ENCODE results near the gene CUEDC2.
A peak's percentile ranks its signal among the peaks of the same experiment; 100 is the strongest.

Gene CUEDC2

GRCh38 chr10:102414749-102415148 is 17.6 kb downstream of the CUEDC2 start:
- no peak for DNase-seq
- in situ Hi-C loops (cut with HindIII; ENCODE audit: low pct_ligation_motif_present, low pct_unique_long_range_greater_than_20kb, low sequenced_read_pairs): no loop called here

DNA sequence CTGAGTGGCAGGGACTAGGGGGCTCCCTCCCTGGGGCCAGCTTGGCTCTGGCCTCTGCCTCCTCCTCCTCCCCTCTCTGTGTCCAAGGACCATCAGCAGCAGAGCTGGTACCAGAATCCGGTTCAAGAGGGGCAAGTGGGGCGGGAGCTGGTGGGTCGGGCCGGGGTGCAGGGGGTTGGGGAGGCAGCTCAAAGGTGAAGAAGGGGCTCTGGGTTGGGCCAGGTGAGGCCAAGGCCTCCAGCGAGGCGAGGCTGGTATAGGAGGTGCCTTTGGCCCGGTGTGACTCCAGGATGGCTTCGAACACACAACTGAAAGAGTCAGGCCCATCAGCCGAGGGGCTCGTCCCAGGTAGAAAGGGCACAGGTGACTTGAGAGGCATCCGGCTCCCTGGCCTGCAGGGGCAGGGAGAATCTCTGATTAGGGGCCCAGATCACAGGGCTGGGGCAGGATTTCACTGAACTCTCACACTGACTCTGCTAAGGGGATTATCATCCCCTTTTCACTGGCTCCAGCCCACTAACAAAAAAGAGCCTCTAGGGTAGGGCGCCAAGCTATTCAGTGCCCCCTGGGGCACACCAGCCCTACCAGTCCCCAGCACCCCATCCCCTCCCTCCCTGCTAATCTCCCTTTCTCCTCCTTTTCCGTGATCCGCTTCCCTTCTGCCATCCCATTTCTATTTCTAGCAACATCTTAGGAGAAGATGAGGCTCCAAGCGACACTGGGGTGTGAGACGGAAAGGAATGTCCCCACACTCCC is 18.4 kb downstream of the CUEDC2 start:
- DNase-seq: no peak
- in situ Hi-C loops (cut with HindIII; ENCODE audit: low pct_ligation_motif_present, low pct_unique_long_range_greater_than_20kb, low sequenced_read_pairs): no loop called here

DNA sequence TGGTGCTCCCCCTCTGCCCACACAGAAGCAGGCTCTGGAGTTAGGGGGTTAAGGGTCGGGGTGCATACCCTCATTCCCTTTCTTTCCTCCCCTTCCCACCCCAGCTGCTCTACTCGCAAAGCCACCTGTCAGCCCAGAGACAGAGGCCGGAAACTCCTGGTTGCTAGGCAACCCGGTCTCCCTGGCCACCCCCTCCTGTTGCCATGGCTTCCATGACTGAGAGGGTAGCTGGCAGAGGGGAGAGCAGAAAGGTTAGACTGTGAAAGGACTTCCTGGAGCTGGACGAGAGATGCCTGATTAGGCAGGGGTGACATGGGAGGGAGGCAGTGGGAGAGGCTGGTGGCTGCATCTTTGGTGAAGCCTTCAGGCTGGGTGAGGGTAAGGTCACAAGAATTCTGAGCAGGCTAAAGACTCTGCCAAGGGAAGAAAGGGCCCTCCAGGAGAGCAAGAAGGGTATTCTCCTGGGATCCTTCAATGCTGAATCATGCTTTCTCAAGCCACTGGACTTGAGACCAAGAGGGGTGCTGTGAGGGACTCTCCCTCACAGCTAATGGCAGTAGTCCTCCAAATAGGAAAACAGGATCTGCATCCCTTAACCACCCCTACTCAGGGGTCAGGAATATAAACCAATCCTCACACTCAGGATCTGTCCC is 19.2 kb downstream of the CUEDC2 start:
- DNase-seq: peak; percentile 38
- in situ Hi-C loops (cut with HindIII; ENCODE audit: low pct_ligation_motif_present, low pct_unique_long_range_greater_than_20kb, low sequenced_read_pairs): no loop called here

DNA sequence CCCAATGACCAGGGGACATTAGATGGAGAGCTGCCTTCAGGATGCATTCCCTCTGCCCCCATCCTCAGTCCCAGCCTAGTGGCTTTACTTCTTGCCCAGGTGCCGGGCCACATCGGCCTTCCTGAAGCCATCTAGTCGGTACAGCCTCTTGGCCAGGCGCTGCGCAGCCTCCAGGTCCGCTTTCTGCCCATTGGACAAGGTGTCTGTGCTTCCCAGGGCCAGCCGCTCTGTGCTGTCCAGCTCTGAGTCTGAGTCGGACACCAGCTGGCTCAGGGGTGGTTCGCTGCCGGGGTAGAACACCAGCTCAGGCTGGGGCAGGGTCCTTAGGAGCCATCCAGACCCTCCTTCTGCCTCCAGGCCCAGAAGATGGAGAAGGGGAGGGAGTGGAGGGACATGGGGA is 20.1 kb downstream of the CUEDC2 start:
- in situ Hi-C loops (cut with HindIII; ENCODE audit: low pct_ligation_motif_present, low pct_unique_long_range_greater_than_20kb, low sequenced_read_pairs): no loop called here
- no peak for DNase-seq

DNA sequence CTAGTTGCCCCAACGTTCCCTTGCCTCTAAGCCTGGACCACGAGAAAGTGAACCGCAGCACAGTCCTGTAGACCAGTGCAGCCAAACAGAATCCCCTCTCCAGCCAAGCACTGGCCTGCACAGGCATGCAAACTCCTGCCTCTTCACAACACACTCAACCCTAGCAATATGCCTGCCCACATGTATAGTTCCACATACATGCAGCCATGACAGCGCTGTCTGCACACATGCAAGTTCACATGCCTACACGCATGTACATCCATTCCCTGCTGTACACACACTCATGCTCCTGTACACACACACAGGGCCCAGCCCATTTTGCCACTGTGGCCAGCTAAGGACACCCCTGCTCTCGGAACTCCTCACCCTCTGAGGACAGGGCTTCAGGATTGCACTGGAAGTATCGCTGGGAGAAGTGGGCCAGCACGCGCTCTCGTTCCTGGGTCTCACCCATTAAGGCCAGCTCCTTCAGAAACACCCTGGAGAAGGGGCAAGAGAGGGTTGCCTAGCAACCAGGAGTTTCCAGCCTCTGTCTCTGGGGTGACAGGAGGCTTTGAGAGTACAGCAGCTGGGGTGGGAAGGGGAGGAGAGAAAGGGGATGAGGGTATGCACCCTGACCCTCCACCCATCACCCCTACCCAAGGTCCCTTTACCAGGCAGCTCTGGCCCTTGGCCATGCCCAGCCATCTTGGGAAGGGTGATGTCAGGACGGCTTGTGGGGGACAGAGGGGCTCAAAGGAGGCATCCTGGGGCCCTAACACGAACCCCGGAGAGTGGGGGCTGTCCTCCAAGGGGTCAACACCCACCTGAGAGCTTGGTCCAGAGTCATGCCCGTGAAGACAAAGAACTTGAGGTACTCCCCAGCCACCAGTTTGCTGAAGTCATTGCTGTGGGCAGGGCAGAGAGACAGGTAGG is 20.8 kb downstream of the CUEDC2 start:
- no peak for DNase-seq
- in situ Hi-C loops (cut with HindIII; ENCODE audit: low pct_ligation_motif_present, low pct_unique_long_range_greater_than_20kb, low sequenced_read_pairs): no loop called here

DNA sequence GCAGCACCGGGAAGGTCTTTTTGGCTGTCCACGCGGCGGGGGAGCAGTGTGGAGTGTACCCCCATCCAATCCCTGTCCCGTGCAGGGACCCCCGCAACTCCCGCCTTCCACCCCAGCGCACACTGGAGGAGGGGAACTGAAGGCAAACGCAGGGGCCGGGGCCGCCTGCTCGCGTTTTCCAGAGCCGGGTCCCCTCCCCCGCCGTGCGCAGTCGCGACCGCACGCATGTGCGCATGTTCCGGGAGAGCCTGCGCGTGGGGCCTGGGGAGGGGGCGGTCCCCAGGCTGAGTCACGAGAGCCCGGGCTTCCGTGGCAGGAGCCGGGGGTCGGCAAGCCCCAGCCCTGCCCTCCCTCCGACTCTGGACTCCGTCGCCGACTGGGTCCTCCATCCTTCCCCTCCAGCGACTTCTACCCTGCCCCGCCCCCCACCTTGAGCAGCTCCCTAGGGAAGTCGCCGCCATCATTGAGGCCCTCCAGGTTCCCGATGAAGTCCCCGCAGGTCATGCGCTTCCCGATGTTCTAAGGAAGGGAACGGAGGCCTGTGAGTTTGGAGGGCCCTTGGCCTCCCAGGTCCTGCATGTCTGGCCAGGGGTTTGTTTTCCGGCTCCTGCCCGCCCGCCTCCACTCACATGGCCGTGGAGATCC is 21.8 kb downstream of the CUEDC2 start:
- DNase-seq: no peak
- in situ Hi-C loops (cut with HindIII; ENCODE audit: low pct_ligation_motif_present, low pct_unique_long_range_greater_than_20kb, low sequenced_read_pairs): no loop called here

DNA sequence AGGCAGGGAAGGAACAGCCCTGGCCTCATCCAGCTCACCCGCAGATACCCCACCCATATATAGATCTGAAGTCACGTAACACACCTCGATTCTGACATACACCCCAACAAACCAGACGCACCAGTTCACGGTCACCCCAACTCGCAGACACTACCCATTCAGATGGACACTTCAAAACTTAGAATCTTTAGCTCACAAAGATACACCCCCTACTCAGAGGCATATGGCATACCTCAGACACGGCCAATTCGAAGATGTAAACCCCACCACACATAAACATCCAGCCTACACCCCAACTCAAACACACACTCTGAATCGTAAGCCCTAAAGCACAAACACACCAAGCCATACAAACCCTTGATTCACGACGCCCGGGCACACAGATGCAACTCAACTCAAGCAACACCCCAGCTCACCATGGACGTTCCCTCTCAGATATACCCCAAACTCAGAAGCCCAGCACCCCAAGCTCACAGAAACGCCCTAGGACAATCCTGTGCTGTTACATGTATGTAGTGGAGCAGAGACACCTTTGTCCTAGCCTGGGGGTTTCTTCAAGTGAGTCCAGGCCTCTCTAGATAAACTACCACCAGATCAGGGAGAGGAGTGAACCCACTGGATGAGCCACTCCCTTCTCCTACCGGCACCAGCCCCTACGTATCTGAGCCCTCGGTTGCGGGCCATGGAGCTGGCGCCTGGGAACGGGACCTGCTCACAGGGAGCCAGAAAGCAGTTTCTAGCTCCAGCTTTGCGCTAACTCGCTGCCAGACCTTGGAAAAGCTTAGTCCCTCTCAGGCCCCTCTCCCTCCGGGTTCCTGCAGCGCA is 22.6 kb downstream of the CUEDC2 start:
- no peak for DNase-seq
- in situ Hi-C loops (cut with HindIII; ENCODE audit: low pct_ligation_motif_present, low pct_unique_long_range_greater_than_20kb, low sequenced_read_pairs): no loop called here

DNA sequence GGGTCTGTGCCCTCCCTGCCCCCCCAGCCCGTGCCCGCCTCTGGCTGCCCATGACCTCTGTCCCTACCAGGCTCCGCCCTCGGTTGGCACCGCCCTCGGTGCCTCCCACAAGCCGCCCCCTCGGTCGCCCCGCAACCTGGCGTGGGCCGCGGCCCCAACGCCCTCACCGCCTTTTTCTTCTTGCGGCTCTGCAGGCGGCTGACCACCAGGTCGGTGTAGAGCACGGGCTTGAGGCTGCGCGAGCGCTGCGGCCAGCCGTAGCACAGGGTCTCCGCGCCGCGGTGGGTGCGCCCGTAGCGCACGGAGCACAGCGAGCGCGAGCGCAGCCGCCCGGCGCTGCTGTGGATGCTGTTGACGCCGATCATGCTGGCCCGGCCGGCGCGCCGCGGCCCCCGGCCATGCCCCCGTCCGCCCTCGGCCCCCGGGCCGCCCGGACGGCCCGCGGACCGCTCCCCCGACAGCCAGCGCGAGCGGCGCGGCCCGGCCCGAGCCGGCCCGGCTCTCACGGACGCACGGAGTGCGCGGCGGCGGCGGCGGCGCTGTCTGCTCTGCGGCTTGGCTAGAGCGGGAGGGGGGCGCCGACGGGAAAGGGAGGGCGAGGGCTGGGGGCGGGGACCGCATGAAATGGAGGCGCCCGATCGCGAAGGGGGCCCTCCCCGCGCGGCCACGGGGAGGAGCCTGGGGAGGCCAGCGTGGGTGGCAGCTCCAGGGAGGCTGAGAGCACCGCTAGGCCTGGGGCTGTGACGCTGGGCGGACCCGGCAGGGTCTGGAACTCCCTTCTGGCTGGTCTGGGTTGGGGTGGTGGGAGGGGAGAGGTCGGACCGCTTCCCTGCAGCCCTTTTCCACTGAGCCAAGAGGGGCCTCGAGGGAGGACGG is 23.4 kb downstream of the CUEDC2 start:
- peak; percentile 7 for DNase-seq
- in situ Hi-C loops (cut with HindIII; ENCODE audit: low pct_ligation_motif_present, low pct_unique_long_range_greater_than_20kb, low sequenced_read_pairs): no loop called here

- DNase-seq: no peak
- in situ Hi-C loops (cut with HindIII; ENCODE audit: low pct_ligation_motif_present, low pct_unique_long_range_greater_than_20kb, low sequenced_read_pairs): no loop called here
Measured at GRCh38 chr10:102408131-102408727, 24.1 kb downstream of the CUEDC2 start.

- in situ Hi-C loops (cut with HindIII; ENCODE audit: low pct_ligation_motif_present, low pct_unique_long_range_greater_than_20kb, low sequenced_read_pairs): no loop called here
- DNase-seq: no peak
Measured at GRCh38 chr10:102407425-102408130, 24.8 kb downstream of the CUEDC2 start.

GRCh38 chr10:102406815-102407214 is 25.6 kb downstream of the CUEDC2 start:
- DNase-seq: no peak
- in situ Hi-C loops (cut with HindIII; ENCODE audit: low pct_ligation_motif_present, low pct_unique_long_range_greater_than_20kb, low sequenced_read_pairs): no loop called here

DNA sequence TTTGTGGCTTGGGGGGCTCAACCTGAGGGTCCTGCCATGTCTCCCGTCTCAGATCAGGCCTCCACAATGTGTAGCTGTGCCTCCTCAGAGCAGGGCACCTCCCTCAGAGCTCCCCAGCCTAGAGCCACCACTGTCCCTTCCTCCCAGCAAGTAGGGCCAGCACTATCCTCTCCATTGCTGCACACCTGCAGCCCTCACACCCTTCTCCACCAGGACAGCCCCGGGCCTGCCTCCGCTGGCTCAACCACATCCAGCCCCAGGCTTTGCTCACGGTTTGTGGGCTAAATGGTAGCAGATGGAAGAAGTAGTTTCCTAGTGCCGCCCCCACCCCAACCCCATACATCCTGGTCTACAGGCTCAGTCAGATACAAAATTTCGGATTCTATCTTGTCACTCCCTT is 26.7 kb downstream of the CUEDC2 start:
- in situ Hi-C loops (cut with HindIII; ENCODE audit: low pct_ligation_motif_present, low pct_unique_long_range_greater_than_20kb, low sequenced_read_pairs): no loop called here
- no peak for DNase-seq

DNA sequence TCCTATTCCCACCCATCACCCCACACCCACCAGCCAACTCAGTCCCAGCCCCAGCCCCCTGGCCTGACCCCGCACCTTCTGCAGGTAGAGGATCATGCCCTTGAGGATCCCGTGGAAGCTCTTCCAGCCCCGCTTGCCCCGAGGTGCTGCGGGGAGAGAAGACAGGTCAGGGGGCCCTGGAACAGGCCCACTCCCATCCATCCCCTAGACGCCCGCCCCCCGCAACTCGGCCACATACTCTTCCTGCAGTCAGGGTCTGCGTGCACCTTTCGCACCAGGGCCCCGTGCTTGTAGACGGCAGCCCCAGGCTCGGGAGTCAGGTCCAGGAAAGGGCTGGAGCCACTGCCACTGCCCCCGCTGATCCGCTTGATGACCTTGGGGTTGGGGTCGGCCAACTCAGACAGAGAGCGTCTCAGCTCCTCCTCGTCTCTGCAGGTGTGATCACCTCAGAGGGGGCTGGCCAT is 27.2 kb downstream of the CUEDC2 start:
- DNase-seq: no peak
- in situ Hi-C loops (cut with HindIII; ENCODE audit: low pct_ligation_motif_present, low pct_unique_long_range_greater_than_20kb, low sequenced_read_pairs): no loop called here

GRCh38 chr10:102404361-102405107 is 27.8 kb downstream of the CUEDC2 start:
- in situ Hi-C loops (cut with HindIII; ENCODE audit: low pct_ligation_motif_present, low pct_unique_long_range_greater_than_20kb, low sequenced_read_pairs): no loop called here
- DNase-seq: no peak

- in situ Hi-C loops (cut with HindIII; ENCODE audit: low pct_ligation_motif_present, low pct_unique_long_range_greater_than_20kb, low sequenced_read_pairs): no loop called here
- DNase-seq: no peak
Measured at GRCh38 chr10:102403115-102403514, 29.3 kb downstream of the CUEDC2 start.

- DNase-seq: no peak
Measured at GRCh38 chr10:102402512-102402896, 29.9 kb downstream of the CUEDC2 start.

More at GRCh38 chr10:102402512-102402896, 29.9 kb downstream of the CUEDC2 start:
- in situ Hi-C loops (cut with HindIII; ENCODE audit: low pct_ligation_motif_present, low pct_unique_long_range_greater_than_20kb, low sequenced_read_pairs): no loop called here

Data from ACHN (cell line).